OCI-LY1 (cell line): Measurements from ENCODE around the gene CASP6.
A peak's percentile ranks its signal among the peaks of the same experiment; 100 is the strongest.

Source experiments
- H2AFZ ChIP-seq: fragments of 200-600 bp; sonication (generic), shearing (Covaris generic); 2 replicates; pipeline ENCODE4 v1.6.0; 2014; ENCODE audit warnings: antibody characterized with exemption, mild to moderate bottlenecking, low read length
- H3F3A ChIP-seq: fragments of 200-600 bp; sonication (generic), shearing (Covaris generic); 2 replicates; pipeline ENCODE4 v1.6.0; 2014; ENCODE audit warnings: mild to moderate bottlenecking, antibody characterized with exemption, low read length, moderate library complexity; ENCODE audit not compliant: insufficient read depth
- H3K27ac ChIP-seq: fragments of 200-600 bp; sonication (generic); 2 replicates; pipeline ENCODE4 v1.5.1; 2014; ENCODE audit warnings: low read length, mixed run types, mild to moderate bottlenecking, low read depth; ENCODE audit not compliant: poor library complexity, severe bottlenecking
- H3K27me3 ChIP-seq: fragments of 200-600 bp; sonication (generic); 2 replicates; pipeline ENCODE4 v1.6.0; 2014; ENCODE audit warnings: antibody characterized with exemption, mild to moderate bottlenecking, low read length, moderate library complexity; ENCODE audit not compliant: insufficient read depth
- H3K36me3 ChIP-seq: fragments of 200-600 bp; sonication (generic); 2 replicates; pipeline ENCODE4 v1.6.1; 2014; ENCODE audit warnings: mild to moderate bottlenecking, antibody characterized with exemption, low read length, moderate library complexity, mixed read lengths; ENCODE audit not compliant: insufficient read depth
- H3K4me1 ChIP-seq: fragments of 200-600 bp; sonication (generic); 2 replicates; pipeline ENCODE4 v1.5.1; 2014; ENCODE audit warnings: mild to moderate bottlenecking, low read length, moderate library complexity; ENCODE audit not compliant: insufficient read depth, severe bottlenecking
- H3K4me2 ChIP-seq: fragments of 200-600 bp; sonication (generic), shearing (Covaris generic); 2 replicates; pipeline ENCODE4 v1.6.1; 2014; ENCODE audit warnings: low read length
- H3K4me3 ChIP-seq: fragments of 200-600 bp; sonication (generic); 2 replicates; pipeline ENCODE4 v1.5.1; 2014; ENCODE audit warnings: low read length, low read depth, mild to moderate bottlenecking, mixed read lengths; ENCODE audit not compliant: poor library complexity, severe bottlenecking
- H3K79me2 ChIP-seq: fragments of 200-600 bp; shearing (Covaris generic); 2 replicates; pipeline ENCODE4 v1.6.1; 2016; ENCODE audit warnings: mixed run types, low read length, mixed read lengths; ENCODE audit not compliant: insufficient read depth
- H3K9ac ChIP-seq: fragments of 200-600 bp; sonication (generic), shearing (Covaris generic); 2 replicates; pipeline ENCODE4 v1.6.1; 2014; ENCODE audit warnings: mild to moderate bottlenecking, low read length, mixed read lengths
- H3K9me2 ChIP-seq: fragments of 200-600 bp; sonication (generic), shearing (Covaris generic); 2 replicates; pipeline ENCODE4 v1.6.1; 2014; ENCODE audit warnings: low read depth, mild to moderate bottlenecking, low read length, mixed read lengths
- H3K9me3 ChIP-seq: fragments of 200-600 bp; shearing (Covaris generic); 2 replicates; pipeline ENCODE4 v1.6.1; 2014; ENCODE audit warnings: low read length, mixed read lengths
- H4K20me1 ChIP-seq: fragments of 200-600 bp; sonication (generic), shearing (Covaris generic); 2 replicates; pipeline ENCODE4 v1.6.0; 2016; ENCODE audit warnings: mild to moderate bottlenecking, low read length; ENCODE audit not compliant: insufficient read depth
- EZH2 ChIP-seq: fragments of 200-600 bp; sonication (generic), shearing (Covaris generic); IDR thresholded peaks from 2 replicates; pipeline ENCODE4 v1.8.0; 2017; ENCODE audit warnings: borderline replicate concordance, mixed run types, mild to moderate bottlenecking, antibody characterized with exemption, low read length, moderate library complexity, mixed read lengths
- TF ChIP-seq, protein P1 (sequence below): fragments of 200-600 bp; sonication (generic), shearing (Covaris generic); IDR thresholded peaks from 2 replicates; pipeline ENCODE4 v1.5.1; 2017; ENCODE audit warnings: mild to moderate bottlenecking, antibody characterized with exemption, low read length, moderate library complexity, mixed read lengths

The CASP6 gene

DNA sequence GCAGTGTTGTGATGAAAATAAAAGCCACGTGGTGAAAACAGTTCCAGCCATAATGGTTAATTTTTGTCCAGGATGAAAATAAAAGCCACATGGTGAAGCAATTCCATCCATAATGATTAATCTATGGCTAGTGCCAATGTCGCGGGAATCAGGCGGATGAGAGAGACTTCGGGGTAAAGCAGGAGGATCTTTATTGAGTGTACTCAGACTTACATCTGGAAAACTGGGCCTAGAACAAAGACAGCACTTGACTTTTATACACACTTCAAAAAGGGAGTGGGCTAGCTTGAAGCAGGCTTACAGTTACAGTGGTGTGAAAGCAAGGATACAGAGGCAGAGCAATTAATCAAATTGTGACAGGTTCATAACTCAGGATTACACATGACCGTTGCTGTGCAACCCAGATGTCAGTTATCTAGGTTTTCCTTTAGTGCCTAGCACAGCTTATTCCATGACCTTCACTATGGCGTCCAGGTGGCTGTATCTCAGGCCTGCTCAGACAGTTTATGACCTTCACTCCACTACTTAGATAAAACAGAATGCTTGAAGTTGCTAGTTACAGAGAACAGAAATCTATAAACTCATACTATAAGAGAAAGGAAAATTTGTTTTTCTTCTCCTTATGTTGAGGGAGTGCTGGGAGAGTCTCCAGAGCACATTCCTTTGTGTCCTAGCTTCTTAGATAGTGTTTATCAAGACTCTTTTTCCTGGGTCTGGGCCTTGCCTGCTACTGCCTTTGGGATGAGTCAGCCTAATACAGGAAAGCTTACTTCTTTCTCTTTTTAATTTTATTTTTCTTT is 32.5 kb upstream of the CASP6 start:
- no peak overlapping the region for H3K4me2 ChIP-seq
- H4K20me1 ChIP-seq: no peaks in the 10 kb centered on the region
- H3K4me3 ChIP-seq: no peak overlapping the region
- H3K9me2 ChIP-seq: no peaks in the 10 kb centered on the region
- no peak overlapping the region for H3K27ac ChIP-seq
- no peaks in the 10 kb centered on the region for H3K4me1 ChIP-seq
- H3K9me3 ChIP-seq: no peaks in the 10 kb centered on the region
- H2AFZ ChIP-seq: no peak overlapping the region
- H3K27me3 ChIP-seq: no peaks in the 10 kb centered on the region
- TF ChIP-seq, protein P1, sequence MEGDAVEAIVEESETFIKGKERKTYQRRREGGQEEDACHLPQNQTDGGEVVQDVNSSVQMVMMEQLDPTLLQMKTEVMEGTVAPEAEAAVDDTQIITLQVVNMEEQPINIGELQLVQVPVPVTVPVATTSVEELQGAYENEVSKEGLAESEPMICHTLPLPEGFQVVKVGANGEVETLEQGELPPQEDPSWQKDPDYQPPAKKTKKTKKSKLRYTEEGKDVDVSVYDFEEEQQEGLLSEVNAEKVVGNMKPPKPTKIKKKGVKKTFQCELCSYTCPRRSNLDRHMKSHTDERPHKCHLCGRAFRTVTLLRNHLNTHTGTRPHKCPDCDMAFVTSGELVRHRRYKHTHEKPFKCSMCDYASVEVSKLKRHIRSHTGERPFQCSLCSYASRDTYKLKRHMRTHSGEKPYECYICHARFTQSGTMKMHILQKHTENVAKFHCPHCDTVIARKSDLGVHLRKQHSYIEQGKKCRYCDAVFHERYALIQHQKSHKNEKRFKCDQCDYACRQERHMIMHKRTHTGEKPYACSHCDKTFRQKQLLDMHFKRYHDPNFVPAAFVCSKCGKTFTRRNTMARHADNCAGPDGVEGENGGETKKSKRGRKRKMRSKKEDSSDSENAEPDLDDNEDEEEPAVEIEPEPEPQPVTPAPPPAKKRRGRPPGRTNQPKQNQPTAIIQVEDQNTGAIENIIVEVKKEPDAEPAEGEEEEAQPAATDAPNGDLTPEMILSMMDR: no peak
- TF ChIP-seq EZH2: no peak
- no peaks in the 10 kb centered on the region for H3K79me2 ChIP-seq
- H3K9ac ChIP-seq: no peak overlapping the region
- H3F3A ChIP-seq: no peaks in the 10 kb centered on the region
- no peaks in the 10 kb centered on the region for H3K36me3 ChIP-seq

DNA sequence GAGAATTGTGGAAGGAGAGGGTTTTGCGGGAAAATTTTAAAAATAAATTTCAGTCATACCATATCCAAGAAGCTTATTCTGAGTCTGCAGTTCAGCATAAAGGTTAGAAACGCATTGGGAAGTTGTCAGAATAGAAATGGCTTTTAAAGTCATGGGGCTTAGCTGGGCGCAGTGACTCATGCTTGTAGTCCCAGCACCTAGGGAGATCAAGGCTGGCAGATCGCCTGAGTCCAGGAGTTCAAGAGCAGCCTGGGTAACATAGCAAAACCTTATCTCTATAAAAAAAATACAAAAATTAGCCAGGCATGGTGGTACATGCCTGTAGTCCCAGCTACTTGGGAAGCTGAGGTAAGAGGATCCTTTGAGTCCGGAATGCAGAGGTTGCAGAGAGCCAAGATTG is 30.5 kb upstream of the CASP6 start:
- Histone ChIP-seq H3K4me2 (no peak overlapping the region), H3K4me3 (no peak overlapping the region), H3F3A (no peaks in the 10 kb centered on the region), H2AFZ (no peak overlapping the region), H3K9ac (no peak overlapping the region), H3K79me2 (peaks cover 8% of the 10 kb centered on the region), H4K20me1 (no peaks in the 10 kb centered on the region), H3K9me2 (no peaks in the 10 kb centered on the region), H3K27ac (no peak overlapping the region), H3K9me3 (no peaks in the 10 kb centered on the region), H3K27me3 (no peaks in the 10 kb centered on the region), H3K4me1 (peaks cover 9% of the 10 kb centered on the region), H3K36me3 (no peaks in the 10 kb centered on the region)
- TF ChIP-seq, protein P1: no peak
- TF ChIP-seq EZH2: no peak

DNA sequence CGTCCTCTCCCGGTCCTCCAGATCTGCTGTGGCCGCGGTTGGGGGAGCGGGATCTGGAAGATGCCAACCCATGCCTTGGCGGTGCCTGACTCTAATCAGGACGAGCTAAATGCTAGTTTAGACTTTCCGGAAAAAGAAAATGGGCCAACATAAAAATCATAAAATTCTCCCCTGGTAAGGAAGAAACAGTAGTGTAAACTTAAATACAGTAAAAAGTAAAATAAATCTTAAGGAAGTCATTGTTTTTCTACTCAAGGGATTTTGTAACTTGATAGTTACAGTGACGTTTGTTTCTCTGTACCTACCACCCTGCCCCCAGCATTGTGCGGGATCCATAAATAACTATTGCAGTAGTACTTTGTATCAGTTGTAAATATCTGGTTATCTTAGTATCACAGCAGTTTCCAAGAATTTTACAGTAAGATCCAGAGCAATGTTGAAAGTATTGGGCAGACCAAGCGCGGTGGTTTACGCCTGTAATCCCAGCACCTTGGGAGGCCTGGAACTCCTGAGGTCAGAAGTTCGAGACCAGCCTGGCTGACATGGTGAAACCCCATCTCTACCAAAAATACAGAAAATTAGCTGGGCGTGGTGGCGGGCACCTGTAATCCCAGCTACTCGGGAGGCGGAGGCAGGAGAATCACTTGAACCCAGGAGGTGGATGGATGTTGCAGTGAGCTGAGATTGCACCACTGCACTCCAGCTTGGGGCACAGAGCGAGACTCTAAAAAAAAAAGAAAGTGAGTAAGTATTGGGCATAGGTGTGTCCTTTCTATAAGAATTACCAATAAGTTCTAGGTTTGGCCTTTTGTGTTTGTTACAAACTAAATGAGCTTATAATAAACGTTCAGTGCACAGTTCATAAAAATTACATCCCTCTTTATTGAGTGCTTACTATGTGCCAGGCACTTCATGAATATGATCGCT is 27.6 kb upstream of the CASP6 start:
- TF ChIP-seq EZH2: no peak
- TF ChIP-seq, protein P1: no peak
- peaks cover 9% of the 10 kb centered on the region; the same call in 1 of the 2 replicates for H3K36me3 ChIP-seq

More for the DNA sequence above, 27.6 kb upstream of the CASP6 start:
- Histone ChIP-seq H2AFZ (peak overlapping the region; percentile 98), H3K27ac (no peak overlapping the region), H3K4me2 (peak overlapping the region; percentile 99), H4K20me1 (no peaks in the 10 kb centered on the region), H3K4me3 (peak overlapping the region; percentile 91), H3K79me2 (peaks cover 25% of the 10 kb centered on the region), H3K27me3 (no peaks in the 10 kb centered on the region), H3K4me1 (peaks cover 22% of the 10 kb centered on the region), H3K9ac (peak overlapping the region; percentile 92), H3F3A (no peaks in the 10 kb centered on the region), H3K9me3 (no peaks in the 10 kb centered on the region), H3K9me2 (no peaks in the 10 kb centered on the region)
